ENCODE data around the gene HELLS.
"Not testable (repeated sequence)": the region's sequence is repeated elsewhere in the genome, so short reads cannot be mapped to it uniquely, and the experiment has no call there.

HELLS gene

GRCh38 chr10:94608559-94608958, 63.0 kb downstream of the HELLS start:
- no peak for DNase-seq

DNA sequence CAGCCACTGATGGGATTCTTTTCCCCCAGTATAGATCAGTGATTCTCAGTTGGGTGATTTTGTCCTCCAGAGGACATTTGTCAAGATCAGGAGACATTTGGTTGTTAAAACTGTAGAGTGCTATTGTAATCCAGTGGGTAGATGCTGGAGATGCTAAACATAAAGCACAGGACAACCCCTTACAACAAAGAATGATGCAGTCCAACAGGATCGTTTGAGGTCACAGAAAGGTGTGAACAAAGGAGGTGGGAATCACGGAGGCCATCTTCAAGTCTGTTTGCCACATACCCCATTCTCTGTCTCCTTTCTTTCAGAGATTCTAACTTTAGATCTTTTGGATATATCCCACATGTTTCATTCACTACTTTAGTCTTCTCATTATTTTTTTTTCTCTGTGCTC, 69.0 kb downstream of the HELLS start:
- DNase-seq, result no peak

DNA sequence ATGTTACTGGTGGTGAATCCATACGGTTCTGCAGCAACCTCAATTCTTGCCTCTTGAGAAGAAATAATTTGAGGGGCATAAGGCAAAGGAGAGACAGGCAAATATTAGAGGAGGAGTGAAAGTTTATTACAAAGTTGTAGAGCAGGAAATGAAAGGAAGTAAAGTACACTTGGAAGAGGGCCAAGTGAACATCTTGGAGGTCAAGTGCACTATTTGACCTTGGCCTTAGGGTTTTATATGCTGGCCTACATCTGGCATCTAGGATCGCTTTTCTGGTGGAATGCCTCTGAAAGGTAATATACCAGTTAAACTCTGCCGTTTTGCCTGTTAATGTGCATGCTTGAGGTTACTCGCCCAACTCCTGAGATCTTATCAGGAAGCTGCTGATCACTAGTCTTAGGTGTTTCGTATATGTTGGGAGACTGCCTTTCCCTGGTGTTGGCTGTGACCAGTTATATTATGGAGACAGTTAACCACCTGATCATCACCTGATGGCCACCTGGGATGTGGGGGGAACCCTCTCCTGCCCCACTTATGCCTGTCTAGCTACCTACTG, 71.9 kb downstream of the HELLS start:
- no peak for DNase-seq

- DNase-seq, result no peak
These were observed 77.1 kb downstream of the HELLS start for GRCh38 chr10:94622666-94623205.

DNA sequence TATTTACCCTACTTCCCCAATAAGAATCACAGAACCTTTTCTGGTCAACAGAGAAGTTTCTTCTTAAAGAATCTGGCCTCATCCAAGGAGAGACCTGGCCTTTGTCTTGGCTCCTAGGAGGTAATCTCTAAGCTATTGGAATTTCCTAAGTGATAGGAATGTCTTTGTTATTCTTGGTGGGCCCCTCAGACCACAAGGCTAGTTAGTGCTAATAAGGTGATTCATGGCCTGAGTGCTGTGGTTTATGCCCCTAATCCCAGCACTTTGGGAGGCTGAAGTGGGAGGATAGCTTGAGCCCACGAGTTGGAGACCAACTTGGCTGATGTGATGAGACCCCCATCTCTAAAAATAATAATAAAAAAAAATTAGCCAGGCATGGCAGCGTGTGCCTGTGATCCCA, 78.0 kb downstream of the HELLS start:
- DNase-seq, result no peak

- DNase-seq, result no peak
These were observed 80.9 kb downstream of the HELLS start for GRCh38 chr10:94626476-94626875.

DNA sequence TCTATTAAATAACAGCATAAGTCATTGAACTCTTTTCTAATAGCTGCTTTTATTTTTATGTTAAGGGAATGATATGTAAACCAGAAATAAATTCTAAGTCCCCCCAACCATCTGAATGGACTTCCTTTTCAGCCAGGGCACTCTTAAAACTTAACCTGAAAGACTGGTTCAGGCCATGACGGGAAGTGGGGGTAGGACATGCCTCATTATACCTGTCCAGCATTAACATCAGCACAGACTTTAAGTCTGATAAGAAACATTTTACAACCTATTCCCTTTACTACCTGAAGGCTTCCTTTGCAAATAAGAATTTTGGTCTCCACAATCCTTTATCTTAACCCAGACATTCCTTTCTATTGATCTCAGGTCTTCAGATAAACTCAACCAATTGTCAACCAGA, 81.9 kb downstream of the HELLS start:
- DNase-seq, result no peak

DNA sequence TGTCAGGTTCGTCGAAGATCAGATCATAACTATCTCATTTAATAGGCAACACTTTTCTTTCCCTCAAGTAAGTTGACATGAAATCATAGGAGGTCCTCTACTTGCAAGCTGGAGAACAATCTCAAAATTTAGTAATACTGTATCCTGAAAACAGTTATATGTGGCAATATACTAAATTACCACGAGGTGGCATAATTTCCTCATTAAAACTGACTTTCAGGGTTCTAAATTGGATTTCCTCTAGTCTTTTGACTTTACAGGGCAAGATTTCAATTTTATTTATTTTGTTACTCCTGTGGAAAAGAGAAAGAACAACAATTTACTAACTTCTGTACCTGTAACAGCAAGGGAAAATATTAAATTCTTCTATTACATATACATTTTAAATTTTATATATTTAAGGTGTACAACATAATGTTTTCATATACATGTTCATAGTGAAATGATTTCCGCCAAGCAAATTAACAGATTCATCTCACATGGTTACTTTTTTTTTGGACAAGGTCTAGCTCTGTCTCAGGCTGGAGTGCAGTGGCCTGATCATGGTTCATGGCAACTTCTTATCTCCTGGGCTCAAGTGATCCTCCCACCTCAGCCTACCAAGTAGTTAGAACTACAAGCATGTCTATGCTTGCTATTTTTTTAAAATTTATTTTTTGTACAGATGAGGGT, 84.6 kb downstream of the HELLS start:
- no peak for DNase-seq

GRCh38 chr10:94631077-94631875, 85.7 kb downstream of the HELLS start:
- no peak for DNase-seq

DNA sequence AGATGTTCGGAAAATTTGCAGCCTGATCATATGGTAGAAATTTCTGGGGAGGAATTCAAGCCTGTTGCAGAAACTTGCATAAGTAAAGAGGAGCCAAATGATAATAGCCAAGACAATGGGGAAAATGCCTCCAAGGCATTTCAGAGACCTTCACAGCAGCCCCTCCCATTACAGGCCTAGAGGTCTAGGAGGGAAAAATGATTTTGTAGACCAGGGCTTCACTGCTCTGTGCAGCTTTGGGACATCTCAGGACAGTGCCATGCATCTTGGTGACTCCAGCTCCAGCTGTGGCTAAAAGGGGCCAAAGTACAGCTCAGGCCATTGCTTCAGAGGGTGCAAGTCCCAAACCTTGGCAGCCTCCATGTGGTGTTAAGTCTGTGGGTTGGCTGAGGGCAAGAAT, 87.4 kb downstream of the HELLS start:
- no peak for DNase-seq

GRCh38 chr10:94638097-94638496, 92.5 kb downstream of the HELLS start:
- DNase-seq, result not testable (repeated sequence)

GRCh38 chr10:94639902-94640301, 94.3 kb downstream of the HELLS start:
- no peak for DNase-seq

- no peak for DNase-seq
These were observed 95.0 kb downstream of the HELLS start for GRCh38 chr10:94640562-94640961.

- no peak for DNase-seq
These were observed 95.9 kb downstream of the HELLS start for GRCh38 chr10:94641480-94641879.

GRCh38 chr10:94644352-94644751, 98.8 kb downstream of the HELLS start:
- no peak for DNase-seq

GRCh38 chr10:94645285-94645684, 99.7 kb downstream of the HELLS start:
- no peak for DNase-seq
